H1 (cell line): ENCODE data around the gene RAB34. TPM values are rescaled to one million over a fixed set of nuclear protein-coding genes. Genes with fewer than 3 reads are reported as not detected.

ENCODE experiments used
- CTCF ChIA-PET: fragments of 300-600 bp; sonication (Branson Sonifier 250); formaldehyde crosslinking; loops from one replicate; lab custom pipeline; 2021; ENCODE audit not compliant: partially characterized antibody; lab: Charles Lee
- POLR2A ChIA-PET: fragments of 300-600 bp; sonication (Branson Sonifier 250); formaldehyde crosslinking; loops from one replicate; lab custom pipeline; 2021; ENCODE audit warnings: inconsistent platforms; ENCODE audit not compliant: partially characterized antibody; lab: Charles Lee
- DNase-seq, 2 experiments: peaks; one replicate each; pipeline versions ENCODE4 v3.0.0 to v3.0.0-alpha.2; 2010 to 2022; ENCODE audit warnings: low spot score in 2 of 2, low read depth in 1 of 2, mixed read lengths in 1 of 2
- FAIRE-seq: peaks from 2 replicates; lab custom pipeline; 2011; peaks lifted over from hg19 to GRCh38; lab: Jason Lieb, UNC
- H2AFZ ChIP-seq: 2 replicates; pipeline ENCODE4 v1.8.1; 2012; ENCODE audit warnings: low read length, inconsistent platforms
- H2AK5ac ChIP-seq: 2 replicates; pipeline ENCODE4 v1.6.1; 2013; ENCODE audit warnings: low read depth, low read length
- H2BK120ac ChIP-seq: replicated peaks from 2 replicates; pipeline ENCODE3; 2013; ENCODE audit warnings: low read depth, low read length, inconsistent platforms
- H2BK12ac ChIP-seq: 2 replicates; pipeline ENCODE4 v1.6.1; 2013; ENCODE audit warnings: low read depth, low read length
- H2BK15ac ChIP-seq: 2 replicates; pipeline ENCODE4 v1.6.1; 2013; ENCODE audit warnings: low read length
- H2BK20ac ChIP-seq: 2 replicates; pipeline ENCODE4 v1.6.1; 2013; ENCODE audit warnings: low read length
- H2BK5ac ChIP-seq: 2 replicates; pipeline ENCODE4 v1.6.1; 2013; ENCODE audit warnings: low read depth, low read length
- H3K14ac ChIP-seq: 2 replicates; pipeline ENCODE4 v1.6.1; 2013; ENCODE audit warnings: inconsistent platforms; ENCODE audit not compliant: insufficient read length
- H3K18ac ChIP-seq: 2 replicates; pipeline ENCODE4 v1.6.1; 2013; ENCODE audit warnings: low read length; ENCODE audit errors: extremely low read depth
- H3K23ac ChIP-seq: 2 replicates; pipeline ENCODE4 v1.6.1; 2013; ENCODE audit warnings: inconsistent platforms; ENCODE audit not compliant: insufficient read length
- H3K23me2 ChIP-seq: 2 replicates; pipeline ENCODE4 v1.6.1; 2013; ENCODE audit warnings: low read depth, low read length
- H3K27ac ChIP-seq: 2 replicates; pipeline ENCODE4 v1.6.1; 2011; ENCODE audit warnings: low read depth, low read length, inconsistent platforms
- H3K27me3 ChIP-seq, 4 experiments: replicated peaks in 1 of 4; 1 replicate in 1 of 4; 2 replicates in 3 of 4; pipeline versions ENCODE4 v1.6.1 to v1.8.1; 2011 to 2013; ENCODE audit warnings: low read length in 3 of 4, mild to moderate bottlenecking in 3 of 4, inconsistent platforms in 2 of 4, mixed read lengths in 2 of 4, moderate library complexity in 1 of 4; ENCODE audit not compliant: control insufficient read depth in 3 of 4, insufficient read depth in 3 of 4; ENCODE audit errors: extremely low read depth in 1 of 4
- H3K36me3 ChIP-seq, 4 experiments: 2 replicates each; pipeline versions ENCODE4 v1.6.1 to v1.8.1; 2011 to 2013; ENCODE audit warnings: mild to moderate bottlenecking in 4 of 4, low read length in 3 of 4, moderate library complexity in 2 of 4, control low read depth in 1 of 4, inconsistent platforms in 1 of 4; ENCODE audit not compliant: insufficient read depth in 4 of 4, control insufficient read depth in 2 of 4
- H3K4ac ChIP-seq: replicated peaks from 2 replicates; pipeline ENCODE3; 2013; ENCODE audit warnings: low read length, low read depth, mixed read lengths, inconsistent platforms; ENCODE audit not compliant: insufficient read length
- H3K4me1 ChIP-seq, 4 experiments: replicated peaks in 1 of 4; 1 replicate in 1 of 4; 2 replicates in 3 of 4; pipeline versions ENCODE4 v1.6.1 to v1.8.1; 2011 to 2013; ENCODE audit warnings: low read length in 3 of 4, inconsistent platforms in 2 of 4, mixed read lengths in 1 of 4; ENCODE audit not compliant: insufficient read depth in 4 of 4, control insufficient read depth in 3 of 4
- H3K4me2 ChIP-seq, 2 experiments: 2 replicates each; pipeline versions ENCODE4 v1.6.1 to v1.8.1; 2011 to 2013; ENCODE audit warnings: low read depth in 2 of 2, low read length in 2 of 2, control low read depth in 1 of 2, inconsistent platforms in 1 of 2, mild to moderate bottlenecking in 1 of 2; ENCODE audit not compliant: insufficient read depth in 1 of 2
- H3K4me3 ChIP-seq, 4 experiments: fragments of 200-600, 300-600 bp in 1 of 4; sonication (generic), shearing (Covaris generic), sonication (Bioruptor Twin) in 1 of 4; 2 replicates each; pipeline versions ENCODE4 v1.5.1 to v1.8.1; 2011 to 2016; ENCODE audit warnings: low read length in 4 of 4, low read depth in 3 of 4, control low read depth in 2 of 4, inconsistent platforms in 2 of 4, mild to moderate bottlenecking in 2 of 4, mixed read lengths in 1 of 4, moderate library complexity in 1 of 4; ENCODE audit not compliant: insufficient read depth in 2 of 4; ENCODE audit errors: extremely low read depth in 1 of 4
- H3K56ac ChIP-seq: replicated peaks from 2 replicates; pipeline ENCODE3; 2013; ENCODE audit warnings: low read depth, mild to moderate bottlenecking, mixed read lengths, low read length, inconsistent platforms; ENCODE audit not compliant: insufficient read length
- H3K79me1 ChIP-seq: 2 replicates; pipeline ENCODE4 v1.6.1; 2013; ENCODE audit warnings: low read depth, low read length, control low read depth
- H3K79me2 ChIP-seq, 2 experiments: 2 replicates each; pipeline versions ENCODE4 v1.6.1 to v1.8.1; 2012 to 2013; ENCODE audit warnings: low read length in 2 of 2, mild to moderate bottlenecking in 2 of 2, inconsistent platforms in 1 of 2; ENCODE audit not compliant: insufficient read depth in 2 of 2, control insufficient read depth in 1 of 2
- H3K9ac ChIP-seq, 4 experiments: replicated peaks in 1 of 4; 1 replicate in 1 of 4; 2 replicates in 3 of 4; pipeline versions ENCODE4 v1.6.1 to v1.8.1; 2011 to 2013; ENCODE audit warnings: low read depth in 3 of 4, low read length in 3 of 4, control low read depth in 2 of 4, mild to moderate bottlenecking in 2 of 4, moderate library complexity in 2 of 4, inconsistent platforms in 1 of 4; ENCODE audit errors: extremely low read depth in 1 of 4
- H3K9me3 ChIP-seq, 2 experiments: 2 replicates each; pipeline versions ENCODE4 v1.6.1 to v1.8.1; 2012 to 2013; ENCODE audit warnings: mild to moderate bottlenecking in 2 of 2, moderate library complexity in 2 of 2, control low read depth in 1 of 2, inconsistent platforms in 1 of 2, low read depth in 1 of 2, low read length in 1 of 2, mixed read lengths in 1 of 2; ENCODE audit not compliant: insufficient read depth in 2 of 2
- H4K20me1 ChIP-seq, 2 experiments: replicated peaks in 1 of 2; 2 replicates each; pipeline versions ENCODE3 to v1.8.1; 2011 to 2013; ENCODE audit warnings: inconsistent platforms in 2 of 2, low read length in 2 of 2, mild to moderate bottlenecking in 1 of 2; ENCODE audit not compliant: insufficient read depth in 2 of 2, control insufficient read depth in 1 of 2
- H4K5ac ChIP-seq: 2 replicates; pipeline ENCODE4 v1.6.1; 2013; ENCODE audit warnings: low read length, low read depth, mixed read lengths, inconsistent platforms; ENCODE audit not compliant: insufficient read length
- H4K8ac ChIP-seq: 2 replicates; pipeline ENCODE4 v1.8.0; 2013; ENCODE audit warnings: mild to moderate bottlenecking, moderate library complexity, low read length, inconsistent platforms; ENCODE audit not compliant: insufficient read depth; ENCODE audit errors: extremely low read depth
- H4K91ac ChIP-seq: replicated peaks from 2 replicates; pipeline ENCODE3; 2013; ENCODE audit warnings: low read length, mixed read lengths, inconsistent platforms; ENCODE audit not compliant: insufficient read length
- MAFK ChIP-seq: IDR thresholded peaks from 2 replicates; pipeline ENCODE4 v1.6.1; 2012; ENCODE audit warnings: low read depth, mild to moderate bottlenecking, improper control_type of control experiment, low read length
- POLR2A ChIP-seq, 2 experiments: IDR thresholded peaks; 1 replicate in 1 of 2; 2 replicates in 1 of 2; pipeline ENCODE4 v1.6.1; 2011; ENCODE audit warnings: low read depth in 2 of 2, low read length in 2 of 2, mild to moderate bottlenecking in 2 of 2; ENCODE audit errors: control extremely low read depth in 1 of 2
- WGBS, 2 experiments: shearing (Covaris generic) in 1 of 2; methylation state at CpG; one replicate each; pipeline versions ENCODE4 v1.1.6 to v1.1.7; 2013 to 2015; ENCODE audit warnings: low lambda C conversion rate in 2 of 2, mixed read lengths in 2 of 2, inconsistent platforms in 1 of 2, low coverage in 1 of 2, missing lambda C conversion rate in 1 of 2; ENCODE audit not compliant: insufficient replicate concordance in 2 of 2, insufficient coverage in 1 of 2, insufficient read length in 1 of 2; ENCODE audit errors: extremely low coverage in 1 of 2, missing lambda C conversion rate in 1 of 2; 5-methylcytosine and 5-hydroxymethylcytosine counted together
- polyA plus RNA-seq, 7 experiments: library from polyadenylated mRNA; depleted of rRNA in 3 of 7; stranded (reverse) in 5 of 7; unstranded in 2 of 7; fragments of >200 nt in 5 of 7; fragments of 200-250 nt in 2 of 7; gene quantifications; 1 replicate in 5 of 7; 2 replicates in 1 of 7; 4 replicates in 1 of 7; pipeline versions ENCODE4 v1.2.1 to v1.2.3, GENCODE V29; 2011 to 2013; ENCODE audit warnings: missing spikeins in 2 of 7, mixed read lengths in 2 of 7
- total RNA-seq: library from RNA; stranded (reverse); fragmentation: NEBNext Ultra II Directional; extraction: Animal tissue kit (Norgen Biotek cat#: 25700); gene quantifications from 2 replicates; pipeline ENCODE4 v1.2.1, GENCODE V29; 2021
- TF ChIP-seq, protein P1 (sequence below): IDR thresholded peaks from 2 replicates; pipeline ENCODE4 v1.6.1; 2012; ENCODE audit warnings: low read length, inconsistent platforms

Gene RAB34
- total and polyA plus RNA-seq, 2 of the 8 experiments (the other 6 are each of a cell fraction or from before 2014, with no cell fraction given) = 237 to 305 TPM

DNA sequence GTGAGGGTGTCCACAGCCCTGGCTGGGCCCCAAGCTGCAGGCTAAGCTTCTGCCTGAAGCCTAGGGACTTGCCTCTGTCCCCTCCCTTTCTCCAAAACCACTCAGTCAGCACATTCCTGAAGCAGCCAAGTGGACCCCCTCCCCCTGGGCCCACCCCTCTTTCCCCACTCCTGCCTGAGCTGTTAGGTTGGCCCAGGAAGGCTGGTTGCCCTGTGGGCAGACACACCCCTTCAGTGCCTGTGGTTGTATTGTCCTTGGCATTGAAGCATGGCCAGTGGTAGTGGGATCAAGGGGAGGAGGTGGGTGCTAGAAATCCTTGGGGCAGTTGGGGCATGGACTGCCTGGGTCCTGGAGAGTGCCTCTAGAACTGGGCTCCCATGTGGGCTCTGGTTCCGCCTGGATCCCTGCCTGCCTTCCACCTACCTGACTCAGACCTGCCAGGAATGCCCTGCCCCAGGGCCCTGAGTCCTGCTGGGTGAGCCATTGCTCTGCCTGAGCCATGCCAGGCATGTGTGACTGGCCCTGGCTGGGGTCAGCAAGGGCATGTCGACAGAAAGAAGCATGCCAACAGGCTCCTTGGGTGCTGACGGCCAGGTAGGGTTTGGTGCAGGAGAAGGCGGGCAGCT, 28.2 kb upstream of the RAB34 start:
- peaks cover 23% of the 10 kb centered on the region for H3K23me2 ChIP-seq
- TF ChIP-seq, protein P1, sequence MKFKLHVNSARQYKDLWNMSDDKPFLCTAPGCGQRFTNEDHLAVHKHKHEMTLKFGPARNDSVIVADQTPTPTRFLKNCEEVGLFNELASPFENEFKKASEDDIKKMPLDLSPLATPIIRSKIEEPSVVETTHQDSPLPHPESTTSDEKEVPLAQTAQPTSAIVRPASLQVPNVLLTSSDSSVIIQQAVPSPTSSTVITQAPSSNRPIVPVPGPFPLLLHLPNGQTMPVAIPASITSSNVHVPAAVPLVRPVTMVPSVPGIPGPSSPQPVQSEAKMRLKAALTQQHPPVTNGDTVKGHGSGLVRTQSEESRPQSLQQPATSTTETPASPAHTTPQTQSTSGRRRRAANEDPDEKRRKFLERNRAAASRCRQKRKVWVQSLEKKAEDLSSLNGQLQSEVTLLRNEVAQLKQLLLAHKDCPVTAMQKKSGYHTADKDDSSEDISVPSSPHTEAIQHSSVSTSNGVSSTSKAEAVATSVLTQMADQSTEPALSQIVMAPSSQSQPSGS = no peak
- TF ChIP-seq MAFK (peak; percentile 85), POLR2A (IDR thresholded peaks at IDR 0.05; ENCODE audit: control extremely low read depth in 1 of 2, low read depth in 2 of 2, low read length in 2 of 2) (peak in 1 of 2 experiments; percentile 68; a peak in 1 of 3 replicates)
- TF ChIP-seq, all 59 proteins: peak for 2
- Histone ChIP-seq H2BK120ac (peak overlapping the region; percentile 33), H2BK12ac (peak overlapping the region; percentile 52), H3K36me3 (peaks cover 30 to 43% (median 32%) of the 10 kb centered on the region in 4 experiments), H2AK5ac (peak overlapping the region; percentile 54; the same call in 1 of the 2 replicates), H3K4me1 (peaks cover 0 to 30% (median 25%) of the 10 kb centered on the region in 4 experiments; a peak in 6 of 7 replicates), H3K79me1 (peaks cover 14% of the 10 kb centered on the region), H3K9ac (peak overlapping the region; percentile 31 to 98 (median 65); a peak in 6 of 7 replicates), H2BK20ac (0 out of 2 replicates have a peak overlapping the region, but pooled peaks have one; percentile 40), H3K9me3 (no peaks in the 10 kb centered on the region), H3K4ac (peak overlapping the region; percentile 93), H2BK15ac (peak overlapping the region; percentile 93; the same call in 1 of the 2 replicates), H2AFZ (no peak overlapping the region), H3K56ac (peak overlapping the region; percentile 70), H3K18ac (peak overlapping the region; percentile 86), H3K4me3 (peak overlapping the region; percentile 94 to 99 (median 98); a peak in 7 of 8 replicates), H4K5ac (peak overlapping the region; percentile 90), H4K91ac (peak overlapping the region; percentile 98), H2BK5ac (peak overlapping the region; percentile 99), H3K23ac (no peak overlapping the region), H3K14ac (no peak overlapping the region), H3K4me2 (peak overlapping the region; percentile 92 to 93), H4K8ac (peak overlapping the region; percentile 62; the same call in 1 of the 2 replicates), H4K20me1 (peaks cover 30 to 34% of the 10 kb centered on the region in 2 experiments), H3K27me3 (no peaks in the 10 kb centered on the region), H3K79me2 (peaks cover 19 to 42% of the 10 kb centered on the region in 2 experiments), H3K27ac (peak overlapping the region; percentile 98)
- ChIA-PET POLR2A (interaction anchor here (0.6 to 15.3 kb wide), 17 partner anchors 8 to 208 kb away, joined by 3 to 813 read pairs (median 7); partner anchors contain the start of genes FAM222B, FLOT2, NEK8 and PROCA1), CTCF (interaction anchor here (0.9 to 11.7 kb wide), 6 partner anchors 9 to 151 kb away, joined by 3 to 316 read pairs (median 4); partner anchors contain the start of genes FLOT2, NEK8, RPL23A and TLCD1)
- no peak for FAIRE-seq
- 80% methylated on average over 4 of the region's 4 CpGs; no CpG with 5 or more reads in 1 of the 2 experiments for WGBS, 2 experiments
- DNase-seq = no peak
